ENCODE data around the gene TRAF3IP1.

GRCh38 chr2:238282861-238283738 is 37.2 kb upstream of the TRAF3IP1 start:
- TF ChIP-seq POLR2A (IDR thresholded peaks at IDR 0.05; ENCODE audit: low read depth, low read length) (no peak), POLR2AphosphoS5 (IDR thresholded peaks at IDR 0.05; ENCODE audit: low read depth, low read length) (no peak), SPI1 (IDR thresholded peaks at IDR 0.05; ENCODE audit: low read depth, low read length) (no peak), TAF1 (IDR thresholded peaks at IDR 0.05; ENCODE audit: low read depth, low read length) (no peak), POU2F2 (IDR thresholded peaks at IDR 0.05; ENCODE audit: low read depth, low read length) (no peak)
